K562 (cell line): Measurements from ENCODE around the gene OR4D2. TPM values are rescaled to one million over a fixed set of nuclear protein-coding genes. Genes with fewer than 3 reads are reported as not detected.

ENCODE experiments used
- ATAC-seq: fragments of 200-7000 bp; cut with Tn5 transposase; 3 replicates; pipeline ENCODE4 v1.9.1; 2020; ENCODE audit warnings: moderate library complexity
- BruUV-seq: library from RNA; stranded (reverse); fragments of 400-500 nt; replicated peaks from 2 replicates; lab custom pipeline; 2021; lab: Mats Ljungman, UMichigan
- CTCF ChIA-PET: fragments of 300-600 bp; formaldehyde crosslinking; extraction: SDS; loops from one replicate; lab custom pipeline; 2021; ENCODE audit warnings: low intra/inter-chr PET ratio; lab: Yijun Ruan, JAX
- POLR2A ChIA-PET: fragments of 300-600, 350-650 bp; sonication (Branson Sonifier 250); formaldehyde crosslinking; extraction: SDS; loops from one replicate; lab custom pipeline; 2021; ENCODE audit warnings: antibody characterized with exemption, inconsistent platforms; lab: Yijun Ruan, JAX
- DNase-seq, 4 experiments: peaks; one replicate each; pipeline versions ENCODE4 v3.0.0 to v3.0.0-alpha.2; 2011 to 2018; ENCODE audit warnings: low spot score in 3 of 4, mixed read lengths in 3 of 4; ENCODE audit errors: extremely low read depth in 1 of 4
- FAIRE-seq: peaks from 2 replicates; lab custom pipeline; 2011; peaks lifted over from hg19 to GRCh38; lab: Jason Lieb, UNC
- H2AFZ ChIP-seq: 2 replicates; pipeline ENCODE4 v1.6.0; 2011; ENCODE audit warnings: low read depth, low read length, control low read depth, inconsistent platforms
- H3K27ac ChIP-seq: fragments of 200-600 bp; 3 replicates; pipeline ENCODE4 v1.8.0; 2011; ENCODE audit warnings: low read depth, mild to moderate bottlenecking, control low read depth, inconsistent platforms, low read length, moderate library complexity, mixed read lengths; ENCODE audit errors: extremely low read depth
- H3K27me3 ChIP-seq, 2 experiments: fragments of 300-600 bp in 1 of 2; 2 replicates in 1 of 2; 3 replicates in 1 of 2; pipeline versions ENCODE4 v1.6.0 to v1.8.0; 2011; ENCODE audit warnings: inconsistent platforms in 2 of 2, low read length in 2 of 2, mild to moderate bottlenecking in 1 of 2, mixed read lengths in 1 of 2, moderate library complexity in 1 of 2; ENCODE audit not compliant: control insufficient read depth in 2 of 2, insufficient read depth in 2 of 2
- H3K36me3 ChIP-seq: fragments of 300-600 bp; 3 replicates; pipeline ENCODE4 v1.8.0; 2011; ENCODE audit warnings: mild to moderate bottlenecking, low read length, inconsistent platforms; ENCODE audit not compliant: control insufficient read depth, insufficient read depth
- H3K4me1 ChIP-seq, 2 experiments: fragments of 200-600 bp in 1 of 2; replicated peaks in 1 of 2; 2 replicates in 1 of 2; 3 replicates in 1 of 2; pipeline versions ENCODE4 v1.5.1 to v1.8.0; 2011; ENCODE audit warnings: inconsistent platforms in 2 of 2, low read length in 2 of 2, mild to moderate bottlenecking in 1 of 2, mixed read lengths in 1 of 2, moderate library complexity in 1 of 2; ENCODE audit not compliant: control insufficient read depth in 2 of 2, insufficient read depth in 2 of 2
- H3K4me2 ChIP-seq: 2 replicates; pipeline ENCODE4 v1.6.1; 2011; ENCODE audit warnings: low read length, control low read depth, inconsistent platforms, mixed read lengths; ENCODE audit not compliant: insufficient read depth
- H3K4me3 ChIP-seq: fragments of 200-600 bp; sonication (generic), shearing (Covaris generic); 2 replicates; pipeline ENCODE4 v1.5.1; 2016; ENCODE audit warnings: control low read depth, inconsistent platforms
- H3K79me2 ChIP-seq: fragments of 200-600 bp; 3 replicates; pipeline ENCODE4 v1.8.0; 2011; ENCODE audit warnings: low read length, inconsistent platforms; ENCODE audit not compliant: control insufficient read depth, insufficient read depth
- H3K9ac ChIP-seq, 2 experiments: 2 replicates each; pipeline versions ENCODE4 v1.6.0 to v1.6.1; 2011; ENCODE audit warnings: low read depth in 2 of 2, low read length in 2 of 2, control low read depth in 1 of 2, inconsistent platforms in 1 of 2, mild to moderate bottlenecking in 1 of 2, mixed read lengths in 1 of 2; ENCODE audit not compliant: insufficient read depth in 1 of 2
- H3K9me1 ChIP-seq: one replicate; pipeline ENCODE4 v1.6.0; 2011; ENCODE audit warnings: inconsistent platforms, mild to moderate bottlenecking, low read length, moderate library complexity; ENCODE audit not compliant: control insufficient read depth, insufficient read depth
- H3K9me3 ChIP-seq: replicated peaks from 2 replicates; pipeline ENCODE4 v1.5.1; 2011; ENCODE audit warnings: low read depth, low read length, inconsistent platforms; ENCODE audit not compliant: control insufficient read depth, insufficient read depth
- H4K20me1 ChIP-seq: replicated peaks from 2 replicates; pipeline ENCODE4 v1.6.1; 2011; ENCODE audit warnings: low read length, inconsistent platforms, mixed read lengths; ENCODE audit not compliant: control insufficient read depth, insufficient read depth
- NR2C2 ChIP-seq, 2 experiments: fragments of 200-800 bp in 1 of 2; sonication (Bioruptor generic) in 1 of 2; sonication (generic) in 1 of 2; formaldehyde crosslinking in 1 of 2; IDR thresholded peaks; 2 replicates each; pipeline versions ENCODE4 v1.6.1 to v1.8.0; 2016 to 2022; ENCODE audit warnings: mild to moderate bottlenecking in 1 of 2, missing compliant biosample characterization in 1 of 2, missing genetic modification characterization in 1 of 2, missing genetic modification reagents in 1 of 2
- ZNF121 ChIP-seq: sonication (generic); formaldehyde crosslinking; conservative IDR thresholded peaks from 2 replicates; pipeline ENCODE4 v1.8.0; 2022; ENCODE audit warnings: missing genetic modification reagents
- ZNF507 ChIP-seq: conservative IDR thresholded peaks from 2 replicates; pipeline ENCODE4 v1.6.1; 2017; ENCODE audit warnings: missing genetic modification characterization, missing compliant biosample characterization
- WGBS: fragments of 100-300 bp; shearing (Covaris generic); methylation state at CpG from one replicate; pipeline ENCODE4 v1.1.6; 2016; ENCODE audit warnings: low coverage, mixed read lengths; ENCODE audit not compliant: insufficient coverage; ENCODE audit errors: missing lambda C conversion rate; 5-methylcytosine and 5-hydroxymethylcytosine counted together
- in situ Hi-C: fragments of 300-500 bp; cut with MboI; formaldehyde crosslinking; loops from 4 replicates; pipeline ENCODE4 v1.15.0; 2018; ENCODE audit warnings: inconsistent platforms, mixed read lengths
- intact Hi-C: fragments of 100-400 bp; cut with micrococcal nuclease; formaldehyde crosslinking; loops from 2 replicates; pipeline ENCODE4 v1.14.2; 2022
- polyA plus RNA-seq, 8 experiments: library from polyadenylated mRNA; depleted of rRNA in 4 of 8; stranded (reverse) in 5 of 8; unstranded in 3 of 8; fragments of >200 nt; fragmentation: Nextera tagmentation in 2 of 8; fragmentation: Illumina TruSeq in 1 of 8; extraction: Ambion mirVana in 2 of 8; extraction: Trizol in 1 of 8; gene quantifications; 2 replicates each; pipeline versions ENCODE4 v1.2.1 to v1.2.3, GENCODE V29; 2011 to 2014; ENCODE audit warnings: inconsistent platforms in 1 of 8, missing spikeins in 1 of 8
- total RNA-seq, 7 experiments: library from RNA; depleted of rRNA in 6 of 7; stranded (reverse); fragments of >200 nt in 6 of 7; fragmentation: Illumina TruSeq in 2 of 7; extraction: Trizol in 2 of 7; gene quantifications; 2 replicates each; pipeline versions ENCODE4 v1.2.1 to v1.2.3, GENCODE V29; 2011 to 2021; ENCODE audit warnings: low replicate concordance in 1 of 7
- TF ChIP-seq, protein P1 (sequence below): IDR thresholded peaks from 2 replicates; pipeline ENCODE4 v1.6.1; 2011; ENCODE audit not compliant: insufficient read length; ENCODE audit errors: extremely low read depth
- TF ChIP-seq, protein P2 (sequence below): conservative IDR thresholded peaks from 2 replicates; pipeline ENCODE4 v1.6.1; 2011; ENCODE audit warnings: low read depth, mild to moderate bottlenecking, low read length; ENCODE audit not compliant: control insufficient read depth

OR4D2 gene
- total and polyA plus RNA-seq, 9 of the 15 experiments (the other 6 are each of a cell fraction or from before 2014, with no cell fraction given): not detected

DNA sequence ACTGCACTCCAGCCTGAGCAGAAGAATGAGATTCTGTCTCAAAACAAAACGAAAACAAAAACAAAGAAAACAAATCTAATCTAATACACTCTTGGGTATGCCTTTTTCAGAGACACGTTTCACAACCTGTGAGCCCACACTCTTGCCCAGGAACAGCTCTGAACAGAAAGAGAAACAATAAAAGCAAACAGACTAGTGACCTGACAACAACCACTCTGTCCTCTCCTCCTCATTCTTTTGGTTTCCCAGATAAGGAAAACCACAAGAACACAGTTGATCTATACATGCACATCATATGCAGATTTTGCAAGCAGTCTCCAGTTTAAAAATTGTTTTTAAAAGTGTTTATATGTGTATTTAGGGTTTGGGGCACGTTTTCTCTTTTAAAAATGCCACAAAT, 51.0 kb downstream of the OR4D2 start:
- ChIA-PET POLR2A (interaction anchor here (1.3 kb wide), 1 partner anchor 20 kb away, joined by 4 read pairs; no protein-coding TSS in a partner anchor), CTCF (no interaction called here)
- peaks cover 30% of the 10 kb centered on the region; the same call in 2 of the 3 replicates for H3K36me3 ChIP-seq
- 46% methylated on average over 3 of the region's 3 CpGs for WGBS
- H3K4me2 ChIP-seq: no peak overlapping the region
- no peaks in the 10 kb centered on the region for H3K27me3 ChIP-seq
- in situ Hi-C loops (no loop called here), intact Hi-C loops (no loop called here)
- H3K4me3 ChIP-seq: no peak overlapping the region
- no TSS peak for BruUV-seq
- peaks cover 3% of the 10 kb centered on the region; the same call in 1 of the 3 replicates for H3K79me2 ChIP-seq
- H3K9me3 ChIP-seq: no peaks in the 10 kb centered on the region
- no peaks in the 10 kb centered on the region for H3K9me1 ChIP-seq
- H3K27ac ChIP-seq: no peak overlapping the region
- no peak overlapping the region for H2AFZ ChIP-seq
- H3K9ac ChIP-seq: no peak overlapping the region
- ATAC-seq (no peak), DNase-seq (peak in 2 of 4 experiments; percentile 7 to 29), FAIRE-seq (no peak)
- no peaks in the 10 kb centered on the region for H4K20me1 ChIP-seq
- peaks cover 10 to 12% of the 10 kb centered on the region in 2 experiments; a peak in 4 of 5 replicates for H3K4me1 ChIP-seq
- TF ChIP-seq, protein P1, sequence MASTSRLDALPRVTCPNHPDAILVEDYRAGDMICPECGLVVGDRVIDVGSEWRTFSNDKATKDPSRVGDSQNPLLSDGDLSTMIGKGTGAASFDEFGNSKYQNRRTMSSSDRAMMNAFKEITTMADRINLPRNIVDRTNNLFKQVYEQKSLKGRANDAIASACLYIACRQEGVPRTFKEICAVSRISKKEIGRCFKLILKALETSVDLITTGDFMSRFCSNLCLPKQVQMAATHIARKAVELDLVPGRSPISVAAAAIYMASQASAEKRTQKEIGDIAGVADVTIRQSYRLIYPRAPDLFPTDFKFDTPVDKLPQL: no peak
- TF ChIP-seq, protein P2, sequence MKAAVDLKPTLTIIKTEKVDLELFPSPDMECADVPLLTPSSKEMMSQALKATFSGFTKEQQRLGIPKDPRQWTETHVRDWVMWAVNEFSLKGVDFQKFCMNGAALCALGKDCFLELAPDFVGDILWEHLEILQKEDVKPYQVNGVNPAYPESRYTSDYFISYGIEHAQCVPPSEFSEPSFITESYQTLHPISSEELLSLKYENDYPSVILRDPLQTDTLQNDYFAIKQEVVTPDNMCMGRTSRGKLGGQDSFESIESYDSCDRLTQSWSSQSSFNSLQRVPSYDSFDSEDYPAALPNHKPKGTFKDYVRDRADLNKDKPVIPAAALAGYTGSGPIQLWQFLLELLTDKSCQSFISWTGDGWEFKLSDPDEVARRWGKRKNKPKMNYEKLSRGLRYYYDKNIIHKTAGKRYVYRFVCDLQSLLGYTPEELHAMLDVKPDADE: no peak
- TF ChIP-seq ZNF507 (tag) (no peak), ZNF121 (CRISPR knock-in tag) (0 out of 2 replicates have a peak, but pooled peaks have one; percentile 1), NR2C2 (CRISPR knock-in tag; IDR thresholded peaks at IDR 0.05) (no peak), NR2C2 (tag; IDR thresholded peaks at IDR 0.05) (0 out of 2 replicates have a peak, but pooled peaks have one; percentile 18)
- TF ChIP-seq, all 486 proteins: peak for 2
